ENCODE results near the gene DYRK1A. TPM values are rescaled to one million over a fixed set of nuclear protein-coding genes. Genes with fewer than 3 reads are reported as not detected.

The DYRK1A gene
- total RNA-seq, 2 donors from 2014 or later: 55.6 to 59.9 TPM

DNA sequence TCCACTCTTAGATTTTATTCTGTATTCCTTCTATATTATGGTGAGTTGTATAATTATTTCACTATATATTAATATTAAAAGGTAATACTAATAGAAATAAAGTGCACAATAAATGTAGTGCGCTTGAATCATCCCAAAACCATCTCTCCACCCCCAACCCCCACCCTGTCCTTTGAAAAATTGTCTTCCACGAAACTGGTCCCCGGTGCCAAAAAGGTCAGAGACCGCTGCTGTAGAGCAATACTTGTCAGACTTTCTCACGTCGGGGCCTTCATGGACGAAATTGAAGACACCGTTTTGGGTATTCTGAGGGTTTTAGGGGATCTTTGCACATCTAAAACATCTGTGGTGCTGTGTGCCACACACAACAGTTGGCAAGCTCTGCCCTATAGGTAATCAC, 19.6 kb downstream of the DYRK1A start:
- peaks cover 69% of the 10 kb centered on the region for H3K4me1 Mint-ChIP-seq
- no peaks in the 10 kb centered on the region for H3K36me3 Mint-ChIP-seq (ENCODE audit: low read depth)
- ATAC-seq (replicated peaks): no peak
- H3K4me3 Mint-ChIP-seq: no peak overlapping the region
- no peaks in the 10 kb centered on the region for H3K9me3 Mint-ChIP-seq
- H3K27ac Mint-ChIP-seq: peak overlapping the region; percentile 14
- H3K27me3 Mint-ChIP-seq: no peaks in the 10 kb centered on the region

DNA sequence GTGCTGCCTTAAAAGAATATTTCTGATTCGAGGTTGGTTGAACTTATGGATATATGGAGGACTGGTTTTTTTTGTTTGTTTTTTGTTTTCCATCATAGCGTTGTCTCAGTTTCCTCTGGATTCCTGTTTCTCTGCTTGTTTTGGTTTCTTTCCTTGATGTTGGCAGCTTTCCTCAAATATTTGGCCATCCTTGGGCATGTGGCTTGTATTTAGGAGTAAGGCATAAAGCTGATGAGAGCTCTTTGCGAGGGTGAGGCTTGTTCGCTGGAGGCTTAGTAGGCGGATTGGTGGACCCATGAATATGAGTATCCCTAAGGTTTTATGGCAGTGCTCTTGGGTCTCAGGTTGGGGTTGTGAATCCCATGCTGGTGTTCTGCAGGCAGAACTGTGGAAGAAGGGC, 22.9 kb downstream of the DYRK1A start:
- Mint-ChIP-seq H3K27me3 (no peaks in the 10 kb centered on the region), H3K4me3 (peak overlapping the region; percentile 11), H3K4me1 (peaks cover 66% of the 10 kb centered on the region), H3K9me3 (no peaks in the 10 kb centered on the region), H3K36me3 (ENCODE audit: low read depth) (no peaks in the 10 kb centered on the region), H3K27ac (no peak overlapping the region)
- ATAC-seq (replicated peaks): no peak

DNA sequence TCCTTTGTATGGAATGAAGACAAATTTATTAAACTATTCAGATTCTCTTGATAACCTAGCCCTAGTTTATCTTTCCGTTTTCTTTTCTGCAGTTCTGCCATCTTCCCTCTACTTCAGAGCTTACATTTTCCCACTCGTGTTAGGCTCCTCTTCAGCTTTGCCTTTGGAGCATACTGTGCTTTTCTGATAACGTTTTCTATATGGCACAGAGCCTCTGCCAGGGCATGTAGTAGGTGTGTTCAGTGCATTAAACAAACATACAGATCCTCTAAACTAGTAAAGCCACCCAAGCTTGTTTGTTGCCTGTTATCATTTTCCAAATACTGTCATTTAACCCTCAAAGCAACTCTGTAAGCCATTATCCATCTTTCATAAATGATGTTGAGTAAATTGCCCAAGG, 25.1 kb downstream of the DYRK1A start:
- no peaks in the 10 kb centered on the region for H3K27me3 Mint-ChIP-seq
- peak overlapping the region; percentile 3 for H3K27ac Mint-ChIP-seq
- no peak for ATAC-seq (replicated peaks)
- peaks cover 56% of the 10 kb centered on the region for H3K4me1 Mint-ChIP-seq
- no peaks in the 10 kb centered on the region for H3K36me3 Mint-ChIP-seq (ENCODE audit: low read depth)
- H3K4me3 Mint-ChIP-seq: peak overlapping the region; percentile 11
- no peaks in the 10 kb centered on the region for H3K9me3 Mint-ChIP-seq

DNA sequence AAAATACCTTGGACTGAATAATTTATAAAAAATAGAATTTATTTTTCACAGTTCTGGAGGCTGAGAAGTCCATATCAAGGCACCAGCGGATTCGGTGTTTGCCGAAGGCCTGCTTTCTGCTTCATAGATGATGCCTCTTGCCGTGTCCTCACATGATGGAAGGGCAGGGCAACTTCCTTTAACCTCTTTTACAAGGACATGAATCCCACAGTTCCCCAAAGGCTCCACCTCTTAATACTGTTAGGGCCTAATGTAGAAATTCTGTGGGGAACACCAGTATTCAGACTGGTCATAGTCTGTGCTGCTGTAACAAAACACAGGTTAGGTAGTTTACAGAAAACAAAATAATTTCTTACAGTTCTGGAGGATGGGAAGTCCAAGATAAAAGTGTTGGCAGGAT, 25.9 kb downstream of the DYRK1A start:
- Mint-ChIP-seq H3K36me3 (ENCODE audit: low read depth) (no peaks in the 10 kb centered on the region), H3K4me3 (peak overlapping the region; percentile 33), H3K4me1 (peaks cover 51% of the 10 kb centered on the region), H3K27me3 (no peaks in the 10 kb centered on the region), H3K9me3 (no peaks in the 10 kb centered on the region), H3K27ac (no peak overlapping the region)
- ATAC-seq (replicated peaks): no peak

DNA sequence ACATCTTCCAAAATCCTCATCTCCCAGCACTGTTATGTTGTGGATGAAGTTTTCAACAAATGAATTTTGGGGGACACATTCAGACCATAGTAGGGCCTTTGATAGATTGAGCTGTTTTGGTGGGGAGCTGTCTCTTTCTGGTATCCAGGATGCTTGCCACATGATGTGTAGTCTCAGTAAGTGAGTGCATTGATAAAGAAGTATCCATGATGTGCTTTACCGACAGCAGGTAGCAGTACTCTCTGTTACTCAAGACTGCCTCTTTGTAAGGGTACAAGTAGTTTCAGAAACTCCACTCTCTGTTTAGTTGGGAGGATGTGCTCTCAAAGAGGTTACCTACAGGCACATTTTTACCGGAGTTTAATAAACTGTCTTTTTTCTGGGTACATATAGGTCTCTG, 26.5 kb downstream of the DYRK1A start:
- Mint-ChIP-seq H3K27ac (no peak overlapping the region), H3K4me3 (peak overlapping the region; percentile 33), H3K36me3 (ENCODE audit: low read depth) (no peaks in the 10 kb centered on the region), H3K9me3 (no peaks in the 10 kb centered on the region), H3K27me3 (no peaks in the 10 kb centered on the region), H3K4me1 (peaks cover 45% of the 10 kb centered on the region)
- ATAC-seq (replicated peaks): no peak

DNA sequence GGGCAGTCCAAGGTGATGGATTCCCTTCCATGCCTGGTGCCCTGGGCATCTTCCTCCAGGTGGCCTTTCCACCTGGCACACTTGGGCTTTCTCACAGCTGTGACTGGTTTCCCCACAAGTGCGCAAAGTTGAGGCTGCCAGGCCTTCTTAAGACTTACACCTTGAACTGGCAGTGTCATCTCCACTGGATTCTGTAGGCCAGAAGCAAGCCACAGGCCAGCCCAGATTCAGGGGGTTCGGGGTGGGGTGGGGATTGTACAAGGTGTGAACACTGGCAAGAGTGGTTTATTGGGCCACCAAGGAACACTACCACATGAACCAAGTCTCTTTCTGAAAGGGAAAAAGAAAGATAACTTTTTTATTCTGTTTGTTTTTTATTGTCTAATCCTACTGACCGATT, 27.2 kb downstream of the DYRK1A start:
- H3K27me3 Mint-ChIP-seq: no peaks in the 10 kb centered on the region
- H3K4me1 Mint-ChIP-seq: peaks cover 48% of the 10 kb centered on the region
- no peak for ATAC-seq (replicated peaks)
- no peak overlapping the region for H3K27ac Mint-ChIP-seq
- H3K36me3 Mint-ChIP-seq (ENCODE audit: low read depth): no peaks in the 10 kb centered on the region
- no peaks in the 10 kb centered on the region for H3K9me3 Mint-ChIP-seq
- H3K4me3 Mint-ChIP-seq: no peak overlapping the region

DNA sequence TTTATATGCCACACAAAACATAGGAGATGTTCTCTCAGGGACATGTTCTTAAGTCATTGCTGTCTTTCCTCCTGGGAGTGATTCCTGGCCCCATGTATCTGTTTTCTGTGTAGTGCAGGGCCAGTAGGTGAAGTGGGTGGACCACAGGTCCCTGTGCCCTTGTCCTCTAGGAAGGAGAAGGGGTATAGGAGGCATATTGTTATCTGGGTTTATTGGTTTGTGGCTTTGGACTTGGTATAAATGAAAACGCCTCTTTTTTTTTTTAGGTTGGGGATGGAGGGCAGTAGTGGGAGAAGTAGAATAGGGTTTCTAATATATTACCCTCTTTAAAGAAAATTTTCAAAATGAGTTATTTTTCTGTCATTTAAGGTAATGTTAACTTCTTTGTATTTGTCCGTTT, 29.4 kb downstream of the DYRK1A start:
- Mint-ChIP-seq H3K27me3 (no peaks in the 10 kb centered on the region), H3K4me3 (peak overlapping the region; percentile 12), H3K27ac (no peak overlapping the region), H3K36me3 (ENCODE audit: low read depth) (no peaks in the 10 kb centered on the region), H3K9me3 (no peaks in the 10 kb centered on the region), H3K4me1 (peaks cover 46% of the 10 kb centered on the region)
- no peak for ATAC-seq (replicated peaks)

DNA sequence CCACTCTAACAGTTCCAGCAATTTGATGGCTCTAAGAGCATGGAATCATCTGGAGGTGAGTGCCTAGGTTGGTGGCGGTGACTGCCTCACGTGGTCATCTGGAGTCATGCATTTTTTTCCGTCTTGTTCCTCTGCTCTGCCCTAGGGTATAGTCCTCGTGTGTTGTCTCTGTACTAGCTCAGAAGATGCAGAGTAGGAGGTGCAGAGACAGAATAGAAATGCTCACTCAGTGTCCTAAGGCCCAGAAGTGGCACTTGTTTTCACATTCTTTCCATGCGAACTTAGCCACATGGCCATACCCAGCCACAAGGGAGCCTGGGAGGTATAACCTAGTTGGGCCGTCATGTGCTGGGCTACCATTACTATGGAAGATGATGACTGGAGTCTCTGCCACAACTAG, 30.3 kb downstream of the DYRK1A start:
- Mint-ChIP-seq H3K9me3 (peaks cover 2% of the 10 kb centered on the region), H3K27me3 (no peaks in the 10 kb centered on the region), H3K36me3 (ENCODE audit: low read depth) (no peaks in the 10 kb centered on the region), H3K27ac (no peak overlapping the region), H3K4me1 (peaks cover 41% of the 10 kb centered on the region), H3K4me3 (peak overlapping the region; percentile 4)
- peak; percentile 25 for ATAC-seq (replicated peaks)

DNA sequence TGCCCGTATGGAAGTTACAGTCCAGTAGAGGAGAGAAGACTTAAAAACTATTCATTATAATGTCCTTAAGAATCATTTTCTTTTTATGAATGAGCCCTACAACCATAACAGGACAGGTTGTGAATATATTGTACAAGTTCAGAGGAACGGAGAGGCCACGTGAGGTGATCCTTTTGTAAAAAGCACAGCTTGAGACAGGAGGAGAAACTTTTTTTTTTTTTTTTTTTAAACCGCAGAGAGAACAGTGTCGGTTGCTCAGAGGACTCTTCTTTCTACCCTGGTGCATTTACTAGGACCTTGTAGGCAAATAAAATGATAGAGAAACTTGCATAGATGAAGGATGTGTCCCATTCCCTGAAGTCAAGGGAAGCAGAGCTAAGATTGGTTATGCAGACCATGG, 32.1 kb downstream of the DYRK1A start:
- Mint-ChIP-seq H3K27ac (no peak overlapping the region), H3K36me3 (ENCODE audit: low read depth) (peaks cover 9% of the 10 kb centered on the region), H3K9me3 (peaks cover 8% of the 10 kb centered on the region), H3K4me1 (peaks cover 41% of the 10 kb centered on the region), H3K4me3 (peak overlapping the region; percentile 34), H3K27me3 (no peaks in the 10 kb centered on the region)
- peak; percentile 65 for ATAC-seq (replicated peaks)

DNA sequence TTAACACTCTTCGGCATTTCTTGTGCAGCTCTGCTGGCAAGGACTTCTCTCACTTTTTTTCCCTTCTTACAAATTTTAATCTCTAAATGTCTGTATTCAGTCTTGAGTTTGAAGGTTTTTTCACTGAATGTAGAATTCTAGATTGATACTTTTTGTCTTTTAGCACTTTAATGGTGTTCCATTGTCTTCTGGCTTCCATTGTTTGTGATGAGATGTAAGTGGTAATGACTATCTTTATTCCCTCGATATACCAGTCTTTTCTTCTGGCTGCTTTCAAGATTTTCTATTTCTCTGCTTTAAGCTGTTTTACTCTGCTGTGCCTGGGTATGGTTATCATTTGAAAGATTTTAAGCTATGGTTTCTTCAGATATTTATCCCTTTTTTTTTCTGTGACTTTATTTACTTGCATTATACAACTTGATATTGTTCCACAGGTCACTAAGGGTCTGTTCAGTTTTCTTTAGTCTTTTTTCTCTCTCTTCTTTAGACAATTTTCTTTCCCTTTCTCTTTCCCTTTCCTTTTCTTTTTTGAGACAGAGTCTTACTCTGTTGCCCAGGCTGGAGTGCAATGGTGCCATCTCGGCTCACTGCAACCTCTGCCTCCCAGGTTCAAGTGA, 35.8 kb downstream of the DYRK1A start:
- Mint-ChIP-seq H3K36me3 (ENCODE audit: low read depth) (peaks cover 9% of the 10 kb centered on the region), H3K4me1 (peaks cover 58% of the 10 kb centered on the region), H3K9me3 (peaks cover 8% of the 10 kb centered on the region), H3K27ac (peak overlapping the region; percentile 46), H3K4me3 (no peak overlapping the region), H3K27me3 (no peaks in the 10 kb centered on the region)
- ATAC-seq (replicated peaks): no peak

DNA sequence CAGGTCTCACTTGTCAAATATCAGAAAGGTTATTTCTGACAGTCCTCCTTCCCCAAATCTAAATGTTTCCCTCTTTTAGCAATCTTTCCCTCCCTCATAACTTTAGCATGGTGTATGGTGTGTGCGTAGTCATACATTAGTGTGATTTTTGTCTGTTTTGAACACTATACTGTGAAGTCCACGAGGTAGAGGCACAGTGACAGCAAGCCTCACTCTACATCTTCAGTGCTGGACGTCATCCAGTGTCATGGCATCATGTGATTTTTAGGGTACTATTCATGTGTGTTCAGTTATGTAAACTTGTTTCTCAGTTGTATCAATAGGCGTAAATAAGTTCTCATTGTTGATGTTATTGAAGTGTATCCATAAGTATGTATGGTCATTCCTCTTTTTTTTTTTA, 39.1 kb downstream of the DYRK1A start:
- Mint-ChIP-seq H3K27ac (no peak overlapping the region), H3K36me3 (ENCODE audit: low read depth) (peaks cover 15% of the 10 kb centered on the region), H3K9me3 (peaks cover 8% of the 10 kb centered on the region), H3K4me1 (peaks cover 62% of the 10 kb centered on the region), H3K4me3 (no peak overlapping the region), H3K27me3 (no peaks in the 10 kb centered on the region)
- no peak for ATAC-seq (replicated peaks)

DNA sequence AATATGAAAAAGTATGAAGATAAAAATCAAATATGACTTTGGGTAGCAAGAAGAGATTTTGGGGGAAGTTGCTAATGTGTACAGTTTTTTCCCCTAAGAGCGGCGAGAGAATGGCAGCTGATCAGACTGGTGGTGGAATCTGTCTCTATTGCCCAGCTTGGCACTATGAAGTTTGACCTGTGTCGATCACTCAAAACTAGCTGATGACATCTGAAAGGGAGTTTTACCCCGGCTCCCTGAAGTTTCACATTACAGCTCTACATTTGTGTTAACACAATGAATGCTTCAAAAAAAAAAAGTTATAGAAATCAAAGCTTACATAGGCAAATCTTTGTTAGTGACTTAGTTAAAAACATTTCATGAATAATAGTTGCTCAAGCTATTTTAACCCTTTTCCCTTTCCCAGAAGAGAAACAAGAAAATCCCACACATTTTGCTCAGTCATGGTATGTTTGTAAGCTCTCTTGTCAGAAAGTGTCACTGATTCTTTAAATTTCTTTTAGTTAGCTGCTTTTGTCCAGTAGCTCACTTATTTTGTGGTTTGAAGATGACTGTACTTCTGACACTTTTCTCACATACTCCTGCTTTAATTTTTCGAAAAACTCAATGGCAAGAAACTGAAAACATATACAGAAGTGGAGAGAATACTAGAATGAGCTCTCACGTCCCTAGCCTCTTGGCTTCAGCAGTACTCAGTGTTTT, 41.3 kb downstream of the DYRK1A start:
- peak overlapping the region; percentile 58 for H3K4me3 Mint-ChIP-seq

DNA sequence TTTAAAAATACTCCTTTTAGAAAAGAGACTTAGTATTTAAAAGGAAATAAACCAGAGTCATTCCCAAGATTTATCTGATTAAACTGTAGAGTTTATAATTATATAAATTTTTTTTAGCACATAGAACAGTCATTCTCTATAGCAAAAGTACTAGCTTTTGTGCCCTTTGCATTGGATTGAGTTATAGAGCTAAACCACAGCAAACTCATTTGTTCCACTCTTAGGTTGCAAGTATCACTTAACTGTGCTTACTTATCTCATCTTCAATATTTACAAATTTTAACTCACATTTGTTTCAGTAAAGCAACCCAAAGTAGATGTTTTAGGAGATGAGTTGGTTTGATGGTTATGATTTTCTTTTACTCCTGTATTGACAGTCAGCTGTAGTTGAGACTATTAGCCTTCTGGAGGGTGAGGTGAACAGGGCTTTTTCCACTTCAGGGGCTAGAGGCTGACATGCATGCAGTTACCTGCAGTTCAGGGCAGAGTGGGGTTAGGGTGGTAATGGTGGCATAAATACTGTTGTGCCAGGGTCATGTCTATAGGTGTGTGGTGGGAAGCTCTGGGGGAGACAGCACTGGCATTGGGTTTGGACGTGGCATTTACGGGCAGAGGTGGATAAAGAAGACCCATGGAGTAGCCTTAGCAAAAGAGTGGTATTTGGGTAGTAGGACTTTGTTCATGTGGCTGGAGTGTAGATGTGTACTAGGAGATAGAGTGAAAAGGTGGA, 42.1 kb downstream of the DYRK1A start:
- H3K4me1 Mint-ChIP-seq: peaks cover 66% of the 10 kb centered on the region
- H3K4me3 Mint-ChIP-seq: peak overlapping the region; percentile 58
- peak overlapping the region; percentile 62 for H3K27ac Mint-ChIP-seq
- H3K36me3 Mint-ChIP-seq (ENCODE audit: low read depth): peaks cover 6% of the 10 kb centered on the region
- H3K9me3 Mint-ChIP-seq: no peaks in the 10 kb centered on the region
- ATAC-seq (replicated peaks): peak; percentile 82
- no peaks in the 10 kb centered on the region for H3K27me3 Mint-ChIP-seq

More for the DNA sequence above, 41.3 kb downstream of the DYRK1A start:
- Mint-ChIP-seq H3K4me1 (peaks cover 60% of the 10 kb centered on the region), H3K9me3 (no peaks in the 10 kb centered on the region), H3K27ac (peak overlapping the region; percentile 62), H3K36me3 (ENCODE audit: low read depth) (peaks cover 6% of the 10 kb centered on the region), H3K27me3 (no peaks in the 10 kb centered on the region)
- peak; percentile 81 for ATAC-seq (replicated peaks)

DNA sequence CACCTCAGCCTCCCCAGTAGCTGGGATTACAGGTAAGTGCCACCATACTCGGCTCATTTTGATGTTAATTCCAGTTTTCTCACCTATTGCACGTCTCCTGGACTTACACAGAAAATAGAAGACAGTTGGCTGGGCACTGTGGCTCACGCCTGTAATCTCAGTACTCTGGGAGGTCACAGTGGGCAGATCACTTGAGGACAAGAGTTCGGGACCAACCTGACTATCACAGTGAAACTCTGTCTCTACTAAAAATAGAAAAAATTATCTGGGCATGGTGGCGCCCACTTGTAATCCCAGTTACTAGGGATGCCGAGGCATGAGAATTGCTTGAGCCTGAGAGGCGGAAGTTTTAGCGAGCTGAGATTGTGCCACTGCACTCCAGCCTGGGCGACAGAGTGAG, 44.1 kb downstream of the DYRK1A start:
- Mint-ChIP-seq H3K4me3 (no peak overlapping the region), H3K27me3 (no peaks in the 10 kb centered on the region), H3K27ac (peak overlapping the region; percentile 15), H3K4me1 (peaks cover 57% of the 10 kb centered on the region), H3K36me3 (ENCODE audit: low read depth) (peaks cover 6% of the 10 kb centered on the region), H3K9me3 (no peaks in the 10 kb centered on the region)
- ATAC-seq (replicated peaks): no peak

Data from activated T-helper 17 cell treated with anti-CD3 and anti-CD28 coated beads, Interleukin-2, amount 50 U/mL, for 72 hours (primary cell).